Measurements from ENCODE around the gene ATP9A. TPM values are rescaled to one million over a fixed set of nuclear protein-coding genes. Genes with fewer than 3 reads are reported as not detected.

The ATP9A gene
- total and polyA plus RNA-seq, 2 of the 8 experiments (the other 6 are each of a cell fraction or from before 2014, with no cell fraction given): 5.0 to 6.4 TPM

- TF ChIP-seq CHD7 (IDR thresholded peaks at IDR 0.05; ENCODE audit: insufficient replicate concordance, low read length): no peak
- TF ChIP-seq POLR2AphosphoS5 (IDR thresholded peaks at IDR 0.05; ENCODE audit: low read depth, low read length): no peak
- TF ChIP-seq SP4 (IDR thresholded peaks at IDR 0.05; ENCODE audit: low read length): no peak
- no peak for TF ChIP-seq JUND (IDR thresholded peaks at IDR 0.05; ENCODE audit: low read length)
- TF ChIP-seq CTBP2 (IDR thresholded peaks at IDR 0.05; ENCODE audit: borderline replicate concordance, insufficient read depth, insufficient read length, low read length): no peak
- no peak for TF ChIP-seq TBP (IDR thresholded peaks at IDR 0.05; ENCODE audit: low read depth, low read length)
- no peak for TF ChIP-seq TAF1 (IDR thresholded peaks at IDR 0.05; ENCODE audit: low read depth, low read length)
- TF ChIP-seq CBX8 (IDR thresholded peaks at IDR 0.05; ENCODE audit: borderline replicate concordance, low read depth, low read length): no peak
- TF ChIP-seq RNF2 (IDR thresholded peaks at IDR 0.05; ENCODE audit: borderline replicate concordance, low read depth, low read length, missing control alignments, poor library complexity, severe bottlenecking): no peak
- no peak for TF ChIP-seq SIX5 (IDR thresholded peaks at IDR 0.05; ENCODE audit: low read depth, low read length)
- TF ChIP-seq ATF3 (IDR thresholded peaks at IDR 0.05; ENCODE audit: insufficient read depth, low read depth, low read length): no peak
- TF ChIP-seq TEAD4 (IDR thresholded peaks at IDR 0.05; ENCODE audit: low read depth, low read length): no peak
Measured at GRCh38 chr20:51600950-51601349, 167.2 kb downstream of the ATP9A start (continued).

Measured in H1 (cell line).